NK-92 (cell line): Measurements from ENCODE around the gene ABCA8.
"Not testable (repeated sequence)": the region's sequence is repeated elsewhere in the genome, so short reads cannot be mapped to it uniquely, and the experiment has no call there.

Experiments used
- DNase-seq: peaks from one replicate; lab custom pipeline; 2025; ENCODE audit not compliant: unreplicated experiment; lab: John Stamatoyannopoulos, UW

Gene ABCA8, protein sequence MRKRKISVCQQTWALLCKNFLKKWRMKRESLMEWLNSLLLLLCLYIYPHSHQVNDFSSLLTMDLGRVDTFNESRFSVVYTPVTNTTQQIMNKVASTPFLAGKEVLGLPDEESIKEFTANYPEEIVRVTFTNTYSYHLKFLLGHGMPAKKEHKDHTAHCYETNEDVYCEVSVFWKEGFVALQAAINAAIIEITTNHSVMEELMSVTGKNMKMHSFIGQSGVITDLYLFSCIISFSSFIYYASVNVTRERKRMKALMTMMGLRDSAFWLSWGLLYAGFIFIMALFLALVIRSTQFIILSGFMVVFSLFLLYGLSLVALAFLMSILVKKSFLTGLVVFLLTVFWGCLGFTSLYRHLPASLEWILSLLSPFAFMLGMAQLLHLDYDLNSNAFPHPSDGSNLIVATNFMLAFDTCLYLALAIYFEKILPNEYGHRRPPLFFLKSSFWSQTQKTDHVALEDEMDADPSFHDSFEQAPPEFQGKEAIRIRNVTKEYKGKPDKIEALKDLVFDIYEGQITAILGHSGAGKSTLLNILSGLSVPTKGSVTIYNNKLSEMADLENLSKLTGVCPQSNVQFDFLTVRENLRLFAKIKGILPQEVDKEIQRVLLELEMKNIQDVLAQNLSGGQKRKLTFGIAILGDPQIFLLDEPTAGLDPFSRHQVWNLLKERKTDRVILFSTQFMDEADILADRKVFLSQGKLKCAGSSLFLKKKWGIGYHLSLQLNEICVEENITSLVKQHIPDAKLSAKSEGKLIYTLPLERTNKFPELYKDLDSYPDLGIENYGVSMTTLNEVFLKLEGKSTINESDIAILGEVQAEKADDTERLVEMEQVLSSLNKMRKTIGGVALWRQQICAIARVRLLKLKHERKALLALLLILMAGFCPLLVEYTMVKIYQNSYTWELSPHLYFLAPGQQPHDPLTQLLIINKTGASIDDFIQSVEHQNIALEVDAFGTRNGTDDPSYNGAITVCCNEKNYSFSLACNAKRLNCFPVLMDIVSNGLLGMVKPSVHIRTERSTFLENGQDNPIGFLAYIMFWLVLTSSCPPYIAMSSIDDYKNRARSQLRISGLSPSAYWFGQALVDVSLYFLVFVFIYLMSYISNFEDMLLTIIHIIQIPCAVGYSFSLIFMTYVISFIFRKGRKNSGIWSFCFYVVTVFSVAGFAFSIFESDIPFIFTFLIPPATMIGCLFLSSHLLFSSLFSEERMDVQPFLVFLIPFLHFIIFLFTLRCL (N-terminal part only)

GRCh38 chr17:68955181-68955841 is at the start of gene ABCA8:
TSS of gene ABCA8 (minus strand) at chr17:68955392. CDS start at chr17:68942034, 13,358 bp downstream.
- no peak for DNase-seq

DNA sequence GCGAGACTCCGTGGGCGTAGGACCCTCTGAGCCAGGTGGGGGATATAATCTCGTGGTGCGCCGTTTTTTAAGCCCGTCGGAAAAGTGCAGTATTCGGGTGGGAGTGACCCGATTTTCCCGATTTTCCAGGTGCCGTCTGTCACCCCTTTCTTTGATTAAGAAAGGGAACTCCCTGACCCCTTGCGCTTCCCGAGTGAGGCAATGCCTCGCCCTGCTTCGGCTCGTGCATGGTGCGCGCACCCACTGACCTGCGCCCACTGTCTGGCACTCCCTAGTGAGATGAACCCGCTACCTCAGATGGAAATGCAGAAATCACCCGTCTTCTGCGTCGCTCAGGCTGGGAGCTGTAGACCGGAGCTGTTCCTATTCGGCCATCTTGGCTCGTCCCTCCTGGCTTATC is 49.6 kb upstream of the ABCA8 start:
- DNase-seq: not testable (repeated sequence)

GRCh38 chr17:68999743-69000142 is 44.6 kb upstream of the ABCA8 start:
- not testable (repeated sequence) for DNase-seq

- DNase-seq: no peak
Measured at GRCh38 chr17:68993112-68993511, 37.9 kb upstream of the ABCA8 start.

- DNase-seq: no peak
Measured at GRCh38 chr17:68987966-68988365, 32.8 kb upstream of the ABCA8 start.

GRCh38 chr17:68981288-68981687 is 26.1 kb upstream of the ABCA8 start:
- no peak for DNase-seq

DNA sequence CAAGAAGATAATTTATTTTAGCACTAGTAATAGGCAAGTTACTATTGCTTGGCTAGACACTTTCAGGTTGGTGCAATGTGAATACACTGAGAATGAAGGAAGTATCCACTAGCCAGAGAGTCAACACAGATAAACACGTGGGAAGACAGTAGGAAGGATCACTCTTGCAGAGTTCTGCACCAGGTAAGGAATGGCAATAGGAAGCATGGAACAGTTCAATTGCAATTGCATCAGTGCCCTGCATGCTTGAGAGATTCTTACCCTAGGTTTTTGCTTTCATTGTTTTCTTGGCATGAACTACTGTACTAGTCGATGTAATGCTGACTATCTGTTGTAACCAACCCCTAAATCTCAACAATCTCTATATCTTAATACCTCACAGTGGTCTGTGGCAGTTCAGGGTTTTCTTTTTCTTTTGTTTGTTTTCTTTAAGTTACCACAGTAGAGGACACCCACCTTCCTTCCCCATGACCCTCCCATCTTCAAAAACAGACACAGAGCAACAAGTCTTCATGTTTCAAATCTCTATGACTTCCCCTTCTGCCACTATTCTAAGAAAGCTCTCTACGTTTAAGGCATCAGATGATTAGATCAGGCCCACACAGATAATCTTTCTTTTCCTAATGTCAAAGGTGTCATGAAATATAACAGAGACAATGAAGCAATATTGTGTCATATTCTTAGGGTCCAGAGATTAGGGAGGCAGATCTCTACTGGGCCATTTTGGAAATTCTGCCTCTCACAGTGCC is 18.1 kb upstream of the ABCA8 start:
- no peak for DNase-seq

DNA sequence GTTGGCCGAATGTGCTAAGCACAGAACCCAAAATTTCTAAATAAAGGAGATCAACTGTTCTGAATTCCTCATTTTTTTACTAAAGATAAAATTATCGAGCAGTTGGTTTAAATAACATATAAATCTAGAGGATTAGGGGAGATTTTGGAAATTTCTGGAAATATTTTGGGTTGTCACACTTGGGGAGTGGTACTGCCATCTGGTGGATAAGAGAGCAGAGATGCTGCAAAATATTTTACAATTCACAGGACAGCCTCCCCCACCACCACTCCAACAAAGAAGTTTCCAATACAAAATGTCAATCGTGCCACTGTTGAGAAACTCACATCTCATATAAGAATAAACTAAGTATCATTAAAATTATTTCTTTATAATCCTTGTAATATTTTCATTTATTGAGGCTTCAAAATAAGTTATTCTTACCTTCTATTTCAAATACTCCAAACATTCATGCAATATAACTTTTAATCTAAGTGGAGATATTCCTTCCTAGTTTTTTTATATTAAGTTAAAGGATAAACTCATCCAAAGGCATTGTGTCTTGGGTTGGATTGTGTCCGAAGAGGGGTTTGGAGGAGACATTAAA is 17.0 kb upstream of the ABCA8 start:
- DNase-seq: no peak

DNA sequence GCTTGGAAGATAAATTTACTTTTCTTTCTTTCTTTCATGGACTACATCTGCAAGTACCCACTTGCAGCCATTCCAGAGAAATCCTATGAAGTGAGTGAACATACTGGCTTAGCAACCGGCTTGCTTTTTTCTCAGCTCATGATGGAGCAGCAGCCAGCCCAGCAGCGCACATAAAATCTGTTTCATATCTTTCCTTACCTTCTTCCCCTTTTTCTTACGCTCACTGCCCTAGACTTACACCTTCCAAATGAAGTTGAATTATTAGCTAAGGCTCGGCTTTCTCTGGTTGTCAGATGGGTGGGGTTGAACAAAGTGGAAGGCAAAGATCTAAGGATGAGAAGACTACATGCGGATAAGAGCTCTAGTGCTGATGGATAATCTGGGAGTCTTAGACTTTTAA is 13.9 kb upstream of the ABCA8 start:
- DNase-seq: no peak

DNA sequence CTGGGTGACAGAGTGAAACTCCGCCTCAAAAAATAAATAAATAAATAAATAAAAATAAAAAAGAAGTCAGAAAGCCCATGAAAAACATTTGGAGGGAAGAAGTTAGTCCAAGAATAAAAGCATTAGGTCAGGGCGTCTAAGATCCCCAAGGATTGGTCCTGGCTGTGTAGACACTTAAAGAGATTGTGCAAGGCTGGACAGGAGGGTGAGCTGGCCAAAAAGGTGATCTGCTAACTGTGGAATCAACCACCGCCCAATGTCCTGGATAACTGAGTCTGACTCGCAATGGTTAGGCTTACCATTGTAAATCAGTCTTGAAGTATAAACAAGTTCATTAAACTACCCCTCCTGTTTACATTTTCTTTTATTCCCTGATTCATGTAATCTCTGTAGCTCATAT is 8.8 kb upstream of the ABCA8 start:
- DNase-seq: no peak

GRCh38 chr17:68961214-68961882 is 6.2 kb upstream of the ABCA8 start:
- no peak for DNase-seq

- not testable (repeated sequence) for DNase-seq
Measured at GRCh38 chr17:68959117-68959516, 3.9 kb upstream of the ABCA8 start.

DNA sequence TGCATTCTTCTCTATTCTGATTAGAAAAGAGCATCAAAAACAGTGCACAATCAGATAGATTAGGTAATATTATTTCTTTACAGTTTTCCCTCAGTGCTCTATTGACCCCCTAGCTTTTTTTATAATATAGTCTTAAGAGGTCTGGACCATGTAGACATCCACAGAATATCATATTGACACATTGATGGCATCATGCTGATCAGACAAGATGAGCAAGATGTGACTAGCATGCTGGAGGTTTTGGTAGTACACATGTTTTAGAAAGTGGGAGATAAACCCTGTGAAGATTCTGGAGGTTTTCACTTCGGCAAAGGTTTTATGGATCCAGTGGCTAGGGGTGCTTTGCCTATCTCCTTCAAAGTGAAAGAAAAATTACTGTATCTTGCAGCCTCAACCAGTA is 2.8 kb upstream of the ABCA8 start:
- DNase-seq: no peak

- no peak for DNase-seq
Measured at GRCh38 chr17:68954146-68954896, 871 bp downstream of the ABCA8 start.

GRCh38 chr17:68953340-68953997 is 1.7 kb downstream of the ABCA8 start:
- no peak for DNase-seq

GRCh38 chr17:68950725-68951124 is 4.5 kb downstream of the ABCA8 start:
- no peak for DNase-seq

DNA sequence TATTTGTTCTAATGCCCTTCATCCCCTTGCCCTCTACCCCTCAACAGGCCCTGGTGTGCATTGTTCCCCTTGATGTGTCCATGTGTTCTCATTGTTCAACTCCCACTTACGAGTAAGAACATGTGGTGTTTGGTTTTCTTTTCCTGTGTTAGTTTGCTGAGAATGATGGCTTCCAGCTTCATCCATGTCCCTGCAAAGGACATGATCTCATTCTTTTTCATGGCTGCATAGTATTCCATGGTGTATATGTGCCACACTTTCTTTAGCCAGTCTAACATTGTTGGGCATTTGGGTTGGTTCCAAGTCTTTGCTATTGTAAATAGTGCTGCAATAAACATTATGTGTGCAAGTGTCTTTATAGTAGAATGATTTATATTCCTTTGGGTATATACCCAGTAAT is 7.3 kb downstream of the ABCA8 start:
- DNase-seq: not testable (repeated sequence)
